ENCODE data around the gene NFU1.

The NFU1 gene

GRCh38 chr2:69389271-69389670 lies 48.0 kb downstream of the NFU1 start:
- TF ChIP-seq CTCF (conservative IDR thresholded peaks at IDR 0.05; ENCODE audit: low read length) = no peak
- no peak for DNase-seq (ENCODE audit: low read depth)

GRCh38 chr2:69387770-69388481 lies 49.3 kb downstream of the NFU1 start:
- no peak for TF ChIP-seq CTCF (conservative IDR thresholded peaks at IDR 0.05; ENCODE audit: low read length)
- no peak for DNase-seq (ENCODE audit: low read depth)
- H3K4me3 ChIP-seq (ENCODE audit: low read length) = peak overlapping the region; percentile 71

More at GRCh38 chr2:69389271-69389670, 48.0 kb downstream of the NFU1 start:
- H3K4me3 ChIP-seq (ENCODE audit: low read length) = no peak overlapping the region

- no peak for TF ChIP-seq CTCF (conservative IDR thresholded peaks at IDR 0.05; ENCODE audit: low read length)
- H3K4me3 ChIP-seq (ENCODE audit: low read length) = peak within 1 kb of the TSS; percentile 71
- peak; percentile 95 for DNase-seq (ENCODE audit: low read depth)
Measured at GRCh38 chr2:69386789-69387734, 50.2 kb downstream of the NFU1 start, which contains the start of gene GFPT1. Gene GFPT1 (minus strand): TSS chr2:69387227. CDS start chr2:69387071, 156 bp downstream.

GRCh38 chr2:69386360-69386759 lies 50.9 kb downstream of the NFU1 start:
- no peak for DNase-seq (ENCODE audit: low read depth)
- no peak for TF ChIP-seq CTCF (conservative IDR thresholded peaks at IDR 0.05; ENCODE audit: low read length)
- peak overlapping the region; percentile 62 for H3K4me3 ChIP-seq (ENCODE audit: low read length)

- no peak for TF ChIP-seq CTCF (conservative IDR thresholded peaks at IDR 0.05; ENCODE audit: low read length)
- peak; percentile 78 for DNase-seq (ENCODE audit: low read depth)
- peak overlapping the region; percentile 62 for H3K4me3 ChIP-seq (ENCODE audit: low read length)
Measured at GRCh38 chr2:69385443-69386151, 51.6 kb downstream of the NFU1 start.

GRCh38 chr2:69384618-69385081 lies 52.6 kb downstream of the NFU1 start:
- H3K4me3 ChIP-seq (ENCODE audit: low read length) = peak overlapping the region; percentile 62
- TF ChIP-seq CTCF (conservative IDR thresholded peaks at IDR 0.05; ENCODE audit: low read length) = no peak

More at GRCh38 chr2:69384618-69385081, 52.6 kb downstream of the NFU1 start:
- DNase-seq (ENCODE audit: low read depth) = peak; percentile 21

All from AG10803 (cell line).